Activated T-cell treated with anti-CD3 and anti-CD28 coated beads, Interleukin-2, amount 50 U/mL, for 48 hours (primary cell): ENCODE data around the gene CUX1.
"Not testable (repeated sequence)": the region's sequence is repeated elsewhere in the genome, so short reads cannot be mapped to it uniquely, and the experiment has no call there.

Source experiments
- DNase-seq, 2 experiments: peaks; one replicate each; pipeline ENCODE4 v3.0.0-alpha.2; 2020

The CUX1 gene

GRCh38 chr7:101854084-101854865 lies 36.8 kb downstream of the CUX1 start:
- DNase-seq, result no peak

DNA sequence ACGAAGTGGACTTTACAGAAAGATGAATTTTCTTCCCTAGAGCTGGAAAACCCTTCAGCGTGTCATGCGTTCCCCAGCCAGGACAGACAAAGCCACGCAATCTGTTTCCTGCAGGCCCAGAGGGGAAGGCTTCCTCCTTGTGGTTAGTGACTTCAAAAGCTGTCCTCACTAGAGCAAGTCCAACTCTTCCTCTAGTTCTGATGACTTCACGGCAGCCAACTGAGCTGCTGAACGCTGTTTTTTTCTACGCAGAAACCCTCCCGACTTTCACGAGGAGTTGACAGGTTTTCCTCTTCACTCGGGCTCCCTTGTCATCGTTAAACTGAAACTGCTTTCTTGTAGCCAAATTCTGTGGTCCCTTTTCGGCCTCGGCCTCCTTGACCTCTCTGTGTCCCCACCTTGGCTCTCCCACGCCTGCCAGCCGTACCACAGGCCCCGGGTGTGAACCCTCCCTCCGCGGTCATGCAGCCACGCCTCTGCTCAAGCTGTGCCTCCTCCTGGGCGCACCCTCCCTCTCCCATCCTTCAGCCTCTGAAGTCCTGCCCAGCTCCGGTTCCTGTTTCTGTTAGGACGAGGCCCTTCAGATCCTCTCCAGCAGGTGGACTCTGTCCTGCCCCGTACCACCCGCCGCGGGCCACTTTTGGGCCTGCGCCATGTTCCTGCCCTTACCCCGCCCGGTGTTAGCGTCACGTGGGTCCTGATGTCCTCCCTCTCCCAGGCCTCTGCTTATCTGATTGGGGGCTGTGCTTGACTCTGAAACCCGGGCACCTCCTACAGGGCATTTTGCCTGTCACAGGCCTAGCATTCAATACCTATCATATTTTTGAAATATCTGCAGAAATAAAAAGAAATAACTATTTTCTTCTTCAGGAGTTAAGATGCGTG lies 39.3 kb downstream of the CUX1 start:
- DNase-seq, result peak; percentile 85 to 87

DNA sequence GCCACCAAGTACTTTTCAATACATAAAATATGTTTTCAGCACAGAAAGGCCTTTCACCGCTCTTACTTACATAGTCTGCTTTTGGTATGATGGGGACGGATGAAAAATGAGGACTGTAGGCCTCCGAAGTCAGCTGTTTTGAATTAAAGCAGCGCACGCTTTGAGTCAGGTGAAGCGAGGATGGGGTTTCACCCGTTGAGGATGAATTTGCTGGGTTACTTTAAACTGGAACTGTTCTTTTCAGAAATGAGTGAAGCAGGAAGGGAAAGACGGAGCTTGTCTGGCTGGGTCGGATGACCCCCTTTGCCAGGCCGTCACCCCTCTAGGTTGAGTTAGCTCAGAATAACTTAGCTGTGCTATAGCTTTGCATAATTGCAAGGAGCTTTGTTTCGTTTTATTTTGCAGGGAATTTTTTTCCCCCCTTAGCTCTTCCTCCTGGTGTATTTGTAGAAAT lies 40.0 kb downstream of the CUX1 start:
- no peak for DNase-seq

DNA sequence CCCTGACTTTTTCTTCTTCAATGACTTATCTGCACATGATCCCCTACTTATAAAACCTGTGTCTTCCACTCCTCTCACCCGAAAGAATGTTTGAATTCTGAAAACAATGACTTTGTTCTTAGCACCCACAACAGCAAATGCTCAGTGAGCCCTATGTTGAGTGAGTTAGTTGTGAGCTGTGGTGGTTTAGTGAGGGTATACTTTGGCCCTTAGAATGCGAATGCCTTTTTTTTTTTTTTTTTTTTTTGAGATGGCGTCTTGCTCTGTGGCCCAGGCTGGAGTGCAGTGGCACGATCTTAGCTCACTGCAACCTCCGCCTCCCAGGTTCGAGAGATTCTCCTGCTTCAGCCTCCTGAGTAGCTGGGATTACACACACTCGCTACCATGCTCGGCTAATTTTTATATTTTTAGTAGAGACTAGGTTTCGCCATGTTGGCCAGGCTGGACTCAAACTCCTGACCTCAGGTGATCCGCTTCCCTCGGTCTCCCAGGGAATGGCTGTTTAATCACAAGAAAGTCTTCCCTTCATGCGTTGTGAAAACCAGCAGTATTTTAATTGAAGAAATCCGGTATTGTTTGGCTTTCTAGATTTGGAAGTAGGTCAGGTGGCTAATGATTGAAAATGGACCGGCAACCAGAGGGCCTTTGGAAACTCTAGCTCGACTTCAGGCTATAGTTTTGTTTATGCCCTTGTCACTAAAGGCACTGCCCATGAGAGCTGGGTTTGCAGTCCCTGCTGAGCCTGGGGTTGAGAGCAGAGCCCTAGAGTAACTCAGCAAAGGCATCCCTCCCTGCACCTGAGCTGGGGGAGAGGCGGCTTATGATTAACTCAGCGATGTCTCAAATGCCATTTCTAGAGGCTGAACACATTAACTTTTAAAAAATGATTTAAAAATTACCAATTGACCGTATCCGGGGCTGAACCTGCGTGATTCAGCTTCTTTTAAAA lies 41.3 kb downstream of the CUX1 start:
- no peak for DNase-seq

DNA sequence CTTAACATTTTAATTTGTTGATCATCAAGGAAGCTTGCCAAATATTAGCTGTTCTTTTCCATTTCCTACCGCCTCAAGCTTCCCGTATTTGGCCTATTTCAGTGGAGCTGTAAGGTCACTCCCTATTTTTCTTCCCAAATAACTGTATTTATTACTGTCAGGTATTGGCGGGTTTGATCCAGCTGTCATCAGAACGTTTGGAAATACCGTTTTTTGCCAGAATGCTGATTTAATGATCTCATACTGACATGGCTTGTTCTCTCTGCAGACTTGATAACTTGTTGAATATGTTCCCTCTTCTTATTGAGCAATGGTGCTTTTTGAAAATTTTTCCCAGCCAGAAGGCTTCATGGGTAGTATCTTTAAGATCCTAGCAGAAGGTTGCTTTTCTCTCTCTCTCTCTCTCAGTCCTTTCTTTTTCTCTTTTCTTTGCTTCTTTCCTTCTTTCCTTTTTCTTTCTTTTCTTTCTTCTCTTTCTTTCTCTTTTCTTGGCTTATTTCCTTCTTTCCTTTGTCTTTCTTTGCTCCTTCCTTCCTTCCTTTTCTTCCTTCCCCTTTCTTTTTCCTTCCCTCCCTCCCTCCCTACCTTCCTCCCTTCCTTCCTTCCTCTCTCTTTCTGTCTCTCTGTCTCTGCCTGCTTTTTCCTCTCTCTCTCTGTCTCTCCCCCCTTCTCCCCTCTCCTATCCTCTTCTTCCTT lies 42.1 kb downstream of the CUX1 start:
- DNase-seq, result no peak

DNA sequence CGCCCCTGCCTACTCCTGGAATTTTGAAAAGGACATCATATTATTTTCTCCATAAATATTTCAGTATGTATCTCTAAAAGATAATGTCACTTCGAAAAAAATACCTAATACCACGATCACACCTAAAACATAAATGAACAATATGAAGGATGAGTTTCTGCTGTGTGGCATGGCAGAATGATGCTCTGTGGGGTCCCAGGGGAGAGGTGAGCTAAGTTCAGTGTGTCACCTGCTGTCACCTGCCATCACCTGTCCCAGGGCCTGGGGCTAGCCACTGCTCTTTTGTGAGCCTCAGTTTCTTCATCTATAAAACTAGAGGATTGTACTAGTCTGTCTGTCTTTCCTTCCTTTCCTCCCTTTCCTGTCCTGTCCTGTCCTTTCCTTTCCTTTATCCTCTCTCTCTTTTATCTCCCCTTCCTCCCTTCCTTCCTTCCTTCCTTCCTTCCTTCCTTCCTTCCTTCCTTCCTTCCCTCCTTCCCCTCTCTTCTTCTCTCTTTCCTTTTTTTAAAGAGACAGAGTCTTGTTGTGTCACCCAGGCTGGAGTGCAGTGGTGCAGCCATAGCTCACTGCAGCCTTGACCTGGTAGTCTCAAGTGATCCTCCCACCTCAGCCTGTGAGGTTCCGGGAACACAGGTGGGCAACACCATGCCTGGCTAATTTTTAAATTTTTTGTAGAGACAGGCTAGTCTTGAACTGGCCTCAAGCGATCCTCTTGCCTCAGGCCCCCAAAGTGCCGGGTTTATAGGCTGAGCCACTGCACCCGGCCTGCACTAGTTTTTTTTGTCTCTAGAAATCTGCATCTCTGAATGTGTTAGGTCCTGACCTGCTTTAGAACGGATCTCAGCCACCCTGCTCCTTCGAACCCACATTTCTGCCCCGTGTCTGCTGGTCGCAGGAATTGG lies 43.1 kb downstream of the CUX1 start:
- no peak for DNase-seq

DNA sequence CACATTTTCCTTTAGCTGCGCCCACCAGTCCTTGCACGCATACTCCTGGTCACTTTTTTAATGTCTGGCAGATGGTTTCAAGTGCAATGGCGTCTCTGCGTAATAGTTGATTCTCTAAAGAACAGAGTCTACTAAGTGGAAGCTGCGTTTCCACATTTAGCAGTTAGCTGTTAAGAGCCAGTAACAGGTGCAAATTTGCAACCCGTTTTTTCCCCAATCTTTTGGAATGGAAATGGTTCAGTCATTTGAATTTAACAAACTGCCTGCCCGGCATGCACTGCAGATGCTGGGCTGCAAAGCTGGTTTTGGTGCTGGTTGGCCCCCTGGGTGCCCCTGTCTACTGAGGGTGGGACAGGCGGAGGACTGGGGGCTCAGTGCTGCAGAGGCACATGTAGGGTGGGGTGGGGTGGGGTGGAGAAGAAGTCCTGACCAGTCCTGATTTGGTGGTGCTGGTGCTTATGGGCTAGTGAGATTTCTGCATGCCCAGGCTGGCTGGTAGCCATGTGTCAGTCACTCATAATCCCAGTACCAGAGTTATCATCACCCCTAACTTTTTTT lies 43.9 kb downstream of the CUX1 start:
- DNase-seq, result no peak

- DNase-seq, result no peak
These were observed 45.1 kb downstream of the CUX1 start for GRCh38 chr7:101862280-101863220.

DNA sequence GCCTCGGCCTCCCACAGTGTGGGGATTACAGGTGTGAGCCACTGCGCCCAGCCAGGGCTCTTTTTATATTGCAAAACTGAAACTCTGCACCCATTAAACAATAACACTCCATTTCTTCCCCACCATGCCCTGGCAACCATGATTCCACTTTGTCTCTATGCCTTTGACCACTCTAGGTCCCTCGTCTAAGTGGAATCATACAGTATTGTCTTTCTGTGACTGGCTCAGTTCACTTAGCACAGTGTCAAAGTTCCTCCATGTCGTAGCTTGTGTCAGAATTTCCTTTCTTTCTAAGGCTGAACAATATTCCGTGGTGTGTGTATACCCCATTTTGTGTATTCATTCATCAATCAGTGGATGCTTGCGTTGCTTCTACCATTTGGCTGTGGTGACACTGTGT lies 46.2 kb downstream of the CUX1 start:
- no peak for DNase-seq

DNA sequence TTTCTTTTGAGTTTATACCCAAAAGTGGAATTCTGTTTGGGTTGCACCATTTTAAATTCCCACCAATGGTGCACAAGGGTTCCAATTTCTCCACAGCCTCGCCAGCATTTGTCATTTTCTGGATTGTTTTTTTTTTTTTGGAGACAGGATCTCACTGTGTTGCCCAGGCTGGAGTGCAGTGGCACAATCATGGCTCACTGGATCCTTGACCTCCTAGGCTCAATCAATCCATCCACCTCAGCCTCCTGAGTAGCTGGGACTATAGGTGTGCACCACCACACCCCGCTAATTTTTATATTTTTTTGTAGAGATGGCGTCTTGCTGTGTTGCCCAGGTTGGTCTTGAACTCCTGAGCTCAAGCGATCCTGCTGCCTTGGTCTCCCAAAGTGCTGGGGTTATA lies 46.6 kb downstream of the CUX1 start:
- no peak for DNase-seq

- DNase-seq, result no peak
These were observed 47.6 kb downstream of the CUX1 start for GRCh38 chr7:101865031-101865430.

DNA sequence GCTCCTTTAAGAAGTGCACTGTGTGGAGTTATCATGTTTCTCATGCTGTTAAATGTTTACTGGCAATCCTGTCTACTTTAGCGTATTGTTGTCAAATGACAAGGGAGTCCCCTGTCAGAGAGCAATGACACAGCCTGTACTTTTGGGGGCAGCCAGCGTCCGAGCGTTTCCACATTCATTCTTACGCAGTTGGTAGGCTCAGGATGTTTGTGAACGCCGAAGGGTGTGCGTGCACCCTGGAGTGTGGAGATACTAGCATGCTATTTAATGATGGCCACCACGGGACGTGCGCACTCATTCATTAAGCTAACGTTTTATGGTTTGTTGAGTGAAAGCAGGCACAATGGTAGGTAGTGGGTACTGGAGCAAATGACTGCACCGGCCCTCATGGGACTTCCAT lies 48.0 kb downstream of the CUX1 start:
- DNase-seq, result no peak

DNA sequence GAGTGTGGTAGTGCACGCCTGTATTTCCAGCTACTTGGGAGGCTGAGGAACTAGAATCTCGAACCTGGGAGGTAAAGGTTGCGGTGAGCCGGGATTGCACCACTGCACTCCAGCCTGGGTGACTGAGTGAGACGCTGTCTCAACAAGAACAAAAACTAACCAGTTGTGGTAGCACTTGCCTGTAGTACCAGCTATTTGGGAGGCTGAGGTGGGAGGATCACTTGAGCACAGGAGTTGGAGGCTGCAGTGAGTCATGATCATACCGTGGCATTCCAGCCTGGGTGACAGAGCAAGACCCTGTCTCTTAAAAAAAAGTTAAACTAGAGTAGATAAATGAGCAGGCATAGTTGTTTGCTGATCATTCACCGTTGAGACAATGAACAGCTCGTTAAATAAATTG lies 48.9 kb downstream of the CUX1 start:
- no peak for DNase-seq

DNA sequence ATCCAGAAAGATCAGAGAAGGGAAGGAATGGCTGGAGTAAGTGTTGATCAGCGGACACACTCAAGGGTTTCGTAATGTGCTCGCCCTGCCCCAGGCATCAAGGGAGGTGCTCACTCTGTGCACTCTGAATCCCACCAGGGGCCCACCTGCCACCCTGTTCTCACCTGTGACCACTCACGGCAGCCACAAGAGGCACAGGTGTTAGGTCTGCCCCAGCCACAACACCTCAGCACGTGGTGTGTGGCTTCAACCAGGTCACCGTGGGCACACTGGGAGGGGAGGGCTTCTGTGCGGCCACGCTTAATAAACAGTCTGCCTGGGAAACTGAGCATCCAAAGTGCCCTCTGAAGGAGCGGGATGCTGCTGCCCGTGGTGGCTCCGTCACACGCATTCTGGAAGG lies 49.8 kb downstream of the CUX1 start:
- no peak for DNase-seq

DNA sequence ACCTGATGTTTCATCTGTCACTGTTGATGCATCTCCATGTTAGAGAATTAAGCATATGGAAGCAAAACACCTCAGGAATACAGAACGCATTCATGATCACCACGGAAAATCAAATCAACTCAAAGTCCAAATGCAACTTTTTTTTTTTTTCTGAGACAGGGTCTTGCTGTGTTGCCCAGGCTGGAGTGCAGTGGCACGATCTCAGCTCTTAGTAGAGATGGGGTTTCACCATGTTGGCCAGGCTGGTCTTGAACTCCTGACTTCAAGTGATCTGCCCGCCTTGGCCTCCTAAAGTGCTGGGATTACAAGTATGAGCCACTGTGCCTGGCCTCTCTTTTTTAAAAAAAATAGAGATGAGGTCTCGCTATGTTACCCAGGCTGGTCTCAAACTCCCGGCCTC lies 50.3 kb downstream of the CUX1 start:
- DNase-seq, result not testable (repeated sequence)

DNA sequence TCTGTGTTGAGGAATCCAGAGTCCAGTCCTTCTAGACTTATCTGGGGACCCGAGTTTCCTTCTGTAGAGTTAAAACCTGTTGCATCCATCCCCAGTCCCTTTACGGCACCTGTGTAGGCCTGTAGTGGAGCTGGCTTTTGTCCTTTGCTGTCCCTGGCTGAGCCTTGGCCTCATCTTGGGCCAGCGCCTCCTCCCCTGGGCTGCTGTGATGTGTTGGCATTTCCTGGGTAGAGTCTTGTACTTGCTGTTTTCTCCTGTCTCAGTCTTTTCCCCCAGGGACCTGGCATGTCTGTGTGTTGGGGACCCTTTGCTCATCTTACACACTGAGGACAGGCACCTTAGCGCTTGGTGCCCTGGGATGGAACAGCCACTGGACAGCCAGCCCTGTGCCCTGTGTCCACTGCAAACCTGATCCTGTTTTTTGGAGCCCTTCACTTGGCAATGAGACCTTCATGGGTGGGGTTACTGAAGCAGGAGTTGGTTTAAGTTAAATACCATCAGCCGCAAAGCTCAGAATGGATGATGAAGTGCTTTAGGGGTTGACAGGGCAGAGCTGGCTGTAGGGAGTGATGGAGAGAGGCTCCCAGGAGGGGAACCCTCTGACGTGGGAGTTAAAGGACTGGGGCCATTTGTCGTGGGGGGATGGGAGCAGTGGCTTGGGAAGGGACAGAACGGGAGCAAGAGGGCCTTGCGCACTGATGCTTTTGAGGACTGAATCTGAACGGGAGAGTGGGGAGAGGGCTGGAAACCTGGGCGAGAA lies 50.9 kb downstream of the CUX1 start:
- DNase-seq, result no peak

GRCh38 chr7:101869026-101869900 lies 51.8 kb downstream of the CUX1 start:
- no peak for DNase-seq

DNA sequence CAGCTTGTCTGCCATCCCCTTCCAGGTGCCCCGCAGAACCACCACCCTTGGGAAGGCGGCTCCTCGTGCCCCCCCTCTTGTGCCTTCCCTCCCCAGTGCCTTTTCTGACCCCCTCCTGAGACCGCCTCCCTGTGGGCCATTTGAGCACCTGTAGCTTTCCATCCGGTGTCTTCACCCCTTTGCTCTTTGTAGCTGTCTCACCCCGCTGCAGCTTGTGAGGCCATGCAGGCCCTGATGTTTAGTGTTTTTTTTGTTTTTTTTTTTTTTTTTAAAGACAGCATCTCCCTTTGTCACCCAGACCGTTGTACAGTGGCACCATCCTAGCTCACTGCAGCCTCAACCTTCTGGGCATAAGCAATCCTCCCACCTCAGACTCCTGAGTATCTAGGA lies 52.5 kb downstream of the CUX1 start:
- DNase-seq, result no peak
